Suppressor macrophage (primary cell): ENCODE measurements around the gene FUBP3.
A peak's percentile ranks its signal among the peaks of the same experiment; 100 is the strongest.

Experiments
- DNase-seq, 4 experiments: peaks; one replicate each; pipeline ENCODE4 v3.0.0-alpha.2; 2020 to 2022

Gene FUBP3

GRCh38 chr9:130663258-130663976 lies 84.0 kb downstream of the FUBP3 start:
- peak in 1 of 4 experiments; percentile 18 for DNase-seq

GRCh38 chr9:130663977-130664250 lies 84.5 kb downstream of the FUBP3 start:
- no peak for DNase-seq

- no peak for DNase-seq
Measured at GRCh38 chr9:130664251-130665028, 85.1 kb downstream of the FUBP3 start, which contains the start of gene PRDM12. Gene PRDM12, plus strand, starts transcription at chr9:130664594. Its CDS starts 60 bp downstream, at chr9:130664654.

- DNase-seq: no peak
Measured at GRCh38 chr9:130665029-130665430, 85.7 kb downstream of the FUBP3 start.

- no peak for DNase-seq
Measured at GRCh38 chr9:130665431-130666392, 86.3 kb downstream of the FUBP3 start.

GRCh38 chr9:130666393-130667119 lies 87.2 kb downstream of the FUBP3 start:
- DNase-seq: no peak

GRCh38 chr9:130667120-130667435 lies 87.7 kb downstream of the FUBP3 start:
- DNase-seq: peak; percentile 16 to 54 (median 42)

GRCh38 chr9:130668196-130668595 lies 88.8 kb downstream of the FUBP3 start:
- no peak for DNase-seq

- DNase-seq: no peak
Measured at GRCh38 chr9:130668659-130669058, 89.3 kb downstream of the FUBP3 start.

GRCh38 chr9:130669965-130670364 lies 90.6 kb downstream of the FUBP3 start:
- DNase-seq: no peak

GRCh38 chr9:130670644-130671043 lies 91.3 kb downstream of the FUBP3 start:
- no peak for DNase-seq

- no peak for DNase-seq
Measured at GRCh38 chr9:130672466-130672865, 93.1 kb downstream of the FUBP3 start.

GRCh38 chr9:130672933-130673615 lies 93.7 kb downstream of the FUBP3 start:
- DNase-seq: no peak

GRCh38 chr9:130675396-130675795 lies 96.0 kb downstream of the FUBP3 start:
- no peak for DNase-seq

GRCh38 chr9:130677252-130677651 lies 97.9 kb downstream of the FUBP3 start:
- DNase-seq: no peak

- DNase-seq: peak; percentile 75 to 91 (median 88)
Measured at GRCh38 chr9:130680836-130681768, 101.7 kb downstream of the FUBP3 start.

GRCh38 chr9:130681769-130682420 lies 102.5 kb downstream of the FUBP3 start:
- DNase-seq: no peak

GRCh38 chr9:130682421-130683121 lies 103.2 kb downstream of the FUBP3 start:
- DNase-seq: peak; percentile 79 to 91 (median 86)

- DNase-seq: no peak
Measured at GRCh38 chr9:130685104-130685503, 105.7 kb downstream of the FUBP3 start.
